Muscle layer of colon (tissue), 2 donors: ENCODE results near the gene SOAT1.
"Not testable (repeated sequence)": the region's sequence is repeated elsewhere in the genome, so short reads cannot be mapped to it uniquely, and the experiment has no call there.

Experiments
- H3K27ac ChIP-seq: one replicate; pipeline ENCODE4 v1.7.0; 2013; ENCODE audit warnings: low read depth, mild to moderate bottlenecking, low read length, moderate library complexity
- H3K27me3 ChIP-seq, 2 donors: one replicate each; pipeline ENCODE4 v1.7.0; 2013; ENCODE audit warnings: low read length in 2 of 2, mild to moderate bottlenecking in 2 of 2; ENCODE audit not compliant: insufficient read depth in 2 of 2, control insufficient read depth in 1 of 2
- H3K36me3 ChIP-seq: one replicate; pipeline ENCODE4 v1.7.0; 2013; ENCODE audit warnings: mild to moderate bottlenecking, low read length; ENCODE audit not compliant: insufficient read depth
- H3K4me1 ChIP-seq: one replicate; pipeline ENCODE4 v1.7.0; 2013; ENCODE audit warnings: mild to moderate bottlenecking, low read length; ENCODE audit not compliant: insufficient read depth
- H3K4me3 ChIP-seq, 2 donors: one replicate each; pipeline ENCODE4 v1.7.0; 2013; ENCODE audit warnings: low read length in 2 of 2, low read depth in 1 of 2, mild to moderate bottlenecking in 1 of 2, moderate library complexity in 1 of 2
- H3K9ac ChIP-seq: one replicate; pipeline ENCODE4 v1.7.0; 2013; ENCODE audit warnings: low read length
- H3K9me3 ChIP-seq: one replicate; pipeline ENCODE4 v1.7.0; 2013; ENCODE audit warnings: mild to moderate bottlenecking, low read length
- donor health status: abdominal sarcoma.
- donor health status: Adenocarcinoma of cecum.

SOAT1 gene

DNA sequence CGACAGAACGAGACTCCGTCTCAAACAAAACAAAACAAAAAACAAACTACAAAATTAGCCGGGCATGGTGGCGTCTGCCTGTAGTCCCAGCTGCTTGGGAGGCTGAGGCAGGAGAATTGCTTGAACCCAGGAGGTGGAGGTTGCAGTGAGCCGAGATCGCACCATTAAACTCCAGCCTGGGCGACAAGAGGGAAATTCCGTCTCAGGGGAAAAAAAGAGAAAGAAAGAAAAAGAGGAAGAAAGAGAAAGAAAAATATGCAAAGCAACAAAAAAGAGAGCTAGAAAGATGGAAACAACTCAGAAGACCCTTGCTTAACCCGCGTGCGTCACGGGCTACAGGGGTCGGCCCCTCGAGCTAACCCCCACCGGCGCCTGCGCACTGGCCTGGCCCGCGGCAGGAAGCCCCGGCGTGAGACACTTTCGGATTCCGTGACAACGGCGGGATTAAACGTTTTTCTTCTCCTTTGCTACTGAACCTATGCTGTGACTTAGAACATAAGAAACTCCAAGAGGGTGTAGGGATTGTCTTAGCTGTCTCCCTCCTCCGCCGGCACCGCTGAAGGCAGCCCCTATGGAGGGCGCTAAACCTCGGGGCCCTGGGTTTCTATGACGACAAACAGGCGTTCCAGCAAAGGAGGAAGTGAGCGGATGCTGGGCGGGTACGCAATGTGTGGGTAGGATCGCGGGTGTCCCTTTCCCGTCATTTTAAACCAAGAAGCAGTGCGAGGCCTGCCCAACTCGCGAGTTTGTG is 71.9 kb downstream of the SOAT1 start, which contains the start of gene AXDND1:
Gene AXDND1 (plus strand): TSS at position 630 of the 751 bp plus-strand sequence. CDS start 539 bp downstream, outside the sequence.
- Histone ChIP-seq H3K27me3 (no peaks in the 10 kb centered on the region), H3K4me1 (peaks cover 3% of the 10 kb centered on the region), H3K4me3 (peak within 1 kb of the TSS; percentile 84 to 85), H3K9me3 (no peaks in the 10 kb centered on the region), H3K27ac (peak within 1 kb of the TSS; percentile 80), H3K9ac (peak within 1 kb of the TSS; percentile 78), H3K36me3 (no peaks in the 10 kb centered on the region)

DNA sequence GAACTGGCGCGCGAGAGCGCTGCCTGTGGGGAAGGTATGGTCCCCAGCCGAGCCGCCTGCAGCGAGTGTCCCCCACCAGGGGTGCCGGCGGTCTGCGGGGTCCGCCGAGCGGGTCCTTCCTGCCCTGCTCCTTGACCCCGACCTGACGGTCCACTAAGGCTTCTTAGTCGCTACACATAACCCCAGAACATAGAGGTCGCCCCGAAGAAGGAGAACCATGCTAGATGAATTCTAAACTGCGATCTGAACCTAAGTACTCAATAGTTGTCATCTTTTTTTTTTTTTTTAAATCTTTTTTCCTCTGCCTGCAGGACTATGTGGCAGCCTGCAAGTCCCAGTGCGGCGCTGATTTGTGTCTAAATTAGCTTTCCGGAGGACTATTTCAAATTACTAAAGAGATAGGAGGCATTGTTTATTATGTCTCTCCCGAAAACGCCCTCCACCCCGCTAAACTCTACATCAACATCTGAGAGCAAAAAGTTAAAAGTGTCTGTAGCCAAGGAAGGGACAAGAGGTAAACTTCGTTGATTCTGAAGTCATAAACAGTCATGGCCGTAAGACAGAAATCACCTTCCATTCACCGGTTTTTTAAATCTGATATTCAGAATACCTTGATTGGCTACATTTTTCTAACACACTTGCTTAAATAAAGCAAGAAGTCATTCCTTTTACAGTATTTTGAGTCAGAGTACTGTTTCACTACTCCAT is 72.7 kb downstream of the SOAT1 start:
- no peaks in the 10 kb centered on the region for H3K27me3 ChIP-seq
- no peaks in the 10 kb centered on the region for H3K9me3 ChIP-seq
- H3K36me3 ChIP-seq, result no peaks in the 10 kb centered on the region
- peaks cover 3% of the 10 kb centered on the region for H3K4me1 ChIP-seq
- peak overlapping the region; percentile 84 to 85 for H3K4me3 ChIP-seq
- H3K27ac ChIP-seq, result peak overlapping the region; percentile 80
- peak overlapping the region; percentile 78 for H3K9ac ChIP-seq

DNA sequence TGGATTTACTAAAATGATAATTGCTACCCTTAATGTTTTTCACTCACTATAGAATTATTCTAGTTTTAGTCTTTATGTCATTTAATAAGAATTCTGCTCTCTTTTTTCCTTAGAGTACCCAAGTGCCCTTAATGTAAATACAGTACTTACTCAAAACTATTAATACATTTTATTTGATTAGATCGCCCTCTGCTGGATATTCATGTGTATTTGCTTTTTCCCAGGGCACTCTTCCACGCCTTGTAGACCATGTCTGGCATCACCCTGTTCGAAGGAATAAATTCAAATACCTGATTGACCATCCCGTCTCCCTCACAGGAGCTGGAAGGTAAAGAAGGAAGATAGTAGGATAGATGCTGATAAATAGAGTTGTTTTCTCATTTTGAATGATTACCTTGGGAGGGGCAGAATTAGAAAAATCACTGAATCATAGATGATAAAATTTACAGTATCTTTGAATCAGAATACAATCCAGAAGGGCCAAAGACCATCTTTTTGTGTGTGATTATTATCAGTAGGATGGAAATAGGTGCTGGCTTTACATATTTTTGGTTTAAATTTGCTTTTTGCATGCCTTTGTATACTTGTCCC is 76.2 kb downstream of the SOAT1 start:
- Histone ChIP-seq H3K36me3 (no peaks in the 10 kb centered on the region), H3K9ac (no peak overlapping the region), H3K4me3 (no peak overlapping the region), H3K27me3 (no peaks in the 10 kb centered on the region), H3K9me3 (no peaks in the 10 kb centered on the region), H3K4me1 (peaks cover 3% of the 10 kb centered on the region), H3K27ac (no peak overlapping the region)

DNA sequence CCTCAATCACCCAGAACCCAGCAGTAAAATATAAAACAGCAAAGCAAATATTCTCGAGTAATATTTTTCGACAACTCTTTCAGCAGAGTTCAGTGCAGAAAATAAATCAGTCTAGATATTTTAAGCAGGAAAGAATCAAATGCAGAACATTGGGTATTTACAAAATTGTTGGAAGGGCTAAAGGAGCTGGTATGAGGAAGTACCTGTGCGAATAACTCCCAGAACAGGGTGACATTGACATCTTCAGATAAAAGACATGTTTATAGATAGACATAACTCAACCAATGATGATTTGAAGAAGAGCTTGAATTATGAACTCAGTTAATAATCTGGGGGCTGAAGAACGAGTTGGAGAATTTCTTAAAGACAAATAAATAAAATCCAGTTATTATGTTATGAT is 78.6 kb downstream of the SOAT1 start:
- H3K4me1 ChIP-seq, result no peaks in the 10 kb centered on the region
- H3K36me3 ChIP-seq, result no peaks in the 10 kb centered on the region
- no peaks in the 10 kb centered on the region for H3K27me3 ChIP-seq
- H3K9ac ChIP-seq, result no peak overlapping the region
- H3K9me3 ChIP-seq, result no peaks in the 10 kb centered on the region
- no peak overlapping the region for H3K27ac ChIP-seq
- H3K4me3 ChIP-seq, result no peak overlapping the region

DNA sequence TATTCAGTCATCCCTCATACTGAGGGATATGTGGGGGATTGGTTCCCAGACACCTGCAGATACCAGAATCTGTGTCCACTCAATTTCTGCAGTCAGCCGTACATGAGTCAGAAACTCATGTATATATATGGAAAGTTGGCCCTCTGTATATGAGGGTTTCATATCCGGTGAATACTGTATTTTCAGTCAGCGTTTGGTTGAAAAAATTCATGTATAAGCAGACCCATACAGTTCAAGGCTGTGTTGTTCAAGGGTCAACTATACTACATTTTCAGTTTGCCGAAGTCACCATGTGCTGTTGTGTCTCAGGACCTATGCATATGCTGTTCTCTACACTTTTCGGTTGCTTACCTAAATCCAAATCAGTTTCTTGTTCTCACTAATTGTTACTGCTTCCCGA is 82.6 kb downstream of the SOAT1 start:
- Histone ChIP-seq H3K27ac (no peak overlapping the region), H3K9me3 (no peaks in the 10 kb centered on the region), H3K36me3 (no peaks in the 10 kb centered on the region), H3K4me1 (no peaks in the 10 kb centered on the region), H3K4me3 (no peak overlapping the region), H3K27me3 (no peaks in the 10 kb centered on the region), H3K9ac (no peak overlapping the region)

DNA sequence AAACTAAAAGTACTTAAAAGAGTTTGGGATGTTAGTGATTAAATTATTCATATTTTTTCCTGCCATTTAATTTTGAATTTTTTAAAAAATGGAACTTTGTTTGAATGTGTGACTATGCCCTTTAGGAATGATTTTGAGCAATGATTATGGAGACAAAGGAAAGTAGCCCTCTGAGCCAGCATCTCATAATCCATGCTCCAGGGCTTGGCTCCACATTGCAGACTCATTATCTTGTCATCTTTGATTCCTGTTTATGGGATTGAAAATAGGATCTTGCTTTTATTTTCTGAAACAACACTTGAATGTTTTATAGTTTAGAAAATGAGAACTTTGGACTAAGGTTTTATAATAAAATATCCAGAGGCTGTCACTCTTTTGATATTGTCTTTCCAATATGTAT is 86.7 kb downstream of the SOAT1 start:
- Histone ChIP-seq H3K27me3 (no peaks in the 10 kb centered on the region), H3K9me3 (no peaks in the 10 kb centered on the region), H3K36me3 (no peaks in the 10 kb centered on the region), H3K9ac (no peak overlapping the region), H3K27ac (no peak overlapping the region), H3K4me1 (no peaks in the 10 kb centered on the region), H3K4me3 (no peak overlapping the region)

DNA sequence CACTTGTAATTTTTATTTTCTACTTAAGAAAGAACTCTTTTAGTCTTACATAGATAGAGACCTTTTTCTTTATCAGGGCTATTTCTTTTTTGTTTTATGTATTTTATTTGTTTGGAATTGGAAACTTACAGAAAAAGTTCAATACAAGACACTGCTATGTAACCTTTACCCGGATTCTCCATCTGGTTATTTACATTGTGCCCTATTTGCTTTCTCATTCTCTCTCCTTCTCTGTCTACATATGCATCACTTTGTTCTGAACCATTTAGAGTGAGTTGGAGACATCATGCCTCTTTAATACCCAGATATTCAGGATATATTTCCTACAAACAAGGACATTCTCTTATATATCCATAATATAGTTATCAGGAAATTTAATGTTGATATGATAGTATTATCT is 90.4 kb downstream of the SOAT1 start:
- Histone ChIP-seq H3K9me3 (no peaks in the 10 kb centered on the region), H3K36me3 (no peaks in the 10 kb centered on the region), H3K4me3 (no peak overlapping the region), H3K27ac (no peak overlapping the region), H3K27me3 (no peaks in the 10 kb centered on the region), H3K9ac (no peak overlapping the region), H3K4me1 (no peaks in the 10 kb centered on the region)

DNA sequence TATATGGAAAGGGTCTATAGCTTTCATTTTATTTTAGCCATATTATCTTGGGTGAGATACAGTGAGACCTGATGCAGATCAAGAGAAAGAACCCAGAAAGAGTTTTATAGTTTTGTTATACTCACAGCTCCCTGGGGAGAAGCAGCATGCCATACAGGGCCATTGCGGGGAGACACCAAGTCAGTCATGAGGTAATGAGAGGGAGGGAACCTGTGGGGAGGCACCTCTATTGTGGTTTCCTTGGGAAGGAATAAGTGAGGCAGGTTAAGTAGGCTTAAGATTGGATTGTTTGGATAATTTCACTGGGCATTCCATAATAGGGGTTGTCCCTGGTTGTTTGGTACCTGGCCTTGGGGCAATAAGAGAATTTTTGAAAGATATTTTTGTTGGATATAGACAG is 91.9 kb downstream of the SOAT1 start:
- H3K4me1 ChIP-seq, result no peaks in the 10 kb centered on the region
- no peaks in the 10 kb centered on the region for H3K27me3 ChIP-seq
- no peak overlapping the region for H3K27ac ChIP-seq
- H3K36me3 ChIP-seq, result no peaks in the 10 kb centered on the region
- H3K9ac ChIP-seq, result no peak overlapping the region
- no peak overlapping the region for H3K4me3 ChIP-seq
- no peaks in the 10 kb centered on the region for H3K9me3 ChIP-seq

DNA sequence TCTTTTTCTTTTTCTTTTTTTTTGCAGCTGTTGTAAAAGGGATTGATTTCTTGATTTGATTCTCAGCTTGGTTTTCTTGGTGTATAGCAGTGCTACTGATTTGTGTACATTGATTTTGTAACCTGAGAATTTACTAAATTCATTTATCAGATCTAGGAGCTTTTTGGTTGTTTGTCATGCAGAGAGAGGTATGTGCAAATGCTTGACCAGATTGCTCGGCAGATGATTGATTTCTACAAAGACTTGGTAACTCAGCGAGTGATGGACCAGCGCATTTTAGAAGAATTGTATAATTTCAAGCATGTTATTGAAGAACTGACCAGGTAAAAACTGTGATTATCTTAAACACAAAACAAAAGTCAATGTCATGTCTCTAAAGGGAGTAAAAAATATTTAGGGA is 100.1 kb downstream of the SOAT1 start:
- H3K9me3 ChIP-seq, result no peaks in the 10 kb centered on the region
- H3K27me3 ChIP-seq, result no peaks in the 10 kb centered on the region

DNA sequence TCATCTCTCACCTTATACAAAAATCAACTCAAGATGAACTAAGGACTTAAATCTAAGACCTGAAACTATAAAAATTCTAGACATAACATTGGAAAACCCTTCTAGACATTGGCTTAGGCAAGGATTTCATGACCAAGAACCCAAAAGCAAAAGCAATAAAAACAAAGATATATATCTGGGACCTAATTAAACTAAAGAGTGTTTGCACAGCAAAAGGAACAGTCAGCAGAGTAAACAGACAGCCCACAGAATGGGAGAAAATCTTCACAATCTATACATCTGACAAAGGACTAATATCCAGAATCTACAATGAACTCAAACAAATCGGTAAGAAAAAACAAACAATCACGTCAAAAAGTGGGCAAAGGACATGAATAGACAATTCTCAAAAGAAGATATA is 105.8 kb downstream of the SOAT1 start:
- not testable (repeated sequence) for H3K4me3 ChIP-seq, H3K27me3 ChIP-seq, H3K9me3 ChIP-seq, H3K27ac ChIP-seq, H3K4me1 ChIP-seq, H3K36me3 ChIP-seq, H3K9ac ChIP-seq

More for the DNA sequence above, 100.1 kb downstream of the SOAT1 start:
- no peaks in the 10 kb centered on the region for H3K4me1 ChIP-seq
- no peak overlapping the region for H3K27ac ChIP-seq
- no peaks in the 10 kb centered on the region for H3K36me3 ChIP-seq
- H3K9ac ChIP-seq, result no peak overlapping the region
- H3K4me3 ChIP-seq, result no peak overlapping the region
